Measurements from ENCODE around the gene ERC1. TPM values are rescaled to one million over a fixed set of nuclear protein-coding genes. Genes with fewer than 3 reads are reported as not detected.

ERC1 gene
- total RNA-seq, 1 experiment from 2014 or later, result 40.4 TPM

- POLR2A ChIA-PET, result no interaction called here
These were observed 53.2 kb downstream of the ERC1 start for GRCh38 chr12:1044199-1044598.

GRCh38 chr12:1044696-1045095, 53.7 kb downstream of the ERC1 start:
- CTCF ChIA-PET, result no interaction called here
- no peak for ATAC-seq
- H3K4me3 ChIP-seq (ENCODE audit: low read depth in 2 of 2, low read length in 2 of 2), result no peak overlapping the region

More at GRCh38 chr12:1044199-1044598, 53.2 kb downstream of the ERC1 start:
- no TSS peak for BruUV-seq (replicated peaks)
- DNase-seq (ENCODE audit: low read depth, low spot score) (no peak), ATAC-seq (no peak)
- no peak overlapping the region for H3K27ac ChIP-seq (ENCODE audit: low read length)
- in situ Hi-C loops (cut with HindIII; ENCODE audit: low pct_unique_long_range_greater_than_20kb, low sequenced_read_pairs) (no loop called here), intact Hi-C loops (cut with micrococcal nuclease; ENCODE audit: unreplicated experiment) (no loop called here)
- H3K4me3 ChIP-seq (ENCODE audit: low read depth in 2 of 2, low read length in 2 of 2), result no peak overlapping the region
- H3K36me3 ChIP-seq (ENCODE audit: control insufficient read depth, insufficient read depth, low read length), result no peaks in the 10 kb centered on the region; the same call in 1 of the 2 replicates
- no peaks in the 10 kb centered on the region for H3K9me3 ChIP-seq (ENCODE audit: control insufficient read depth, insufficient read depth, low read depth, low read length)
- H3K27me3 ChIP-seq (ENCODE audit: control insufficient read depth, insufficient read depth, low read length), result no peaks in the 10 kb centered on the region
- TF ChIP-seq CTCF (IDR thresholded peaks at IDR 0.05), result no peak
- TF ChIP-seq POLR2AphosphoS5 (IDR thresholded peaks at IDR 0.05; ENCODE audit: low read depth, low read length), result no peak
- TF ChIP-seq REST (IDR thresholded peaks at IDR 0.05; ENCODE audit: insufficient read depth in 1 of 2, low read depth in 2 of 2, low read length in 1 of 2), result no peak
- no peak for TF ChIP-seq SIN3A (IDR thresholded peaks at IDR 0.05; ENCODE audit: borderline replicate concordance, insufficient read depth, low read depth, low read length)
- TF ChIP-seq TCF7L2 (IDR thresholded peaks at IDR 0.05; ENCODE audit: low read depth, low read length), result no peak
- CTCF ChIA-PET, result no interaction called here
- H3K4me1 ChIP-seq (ENCODE audit: control insufficient read depth, insufficient read depth, low read length), result peaks cover 6% of the 10 kb centered on the region; the same call in 1 of the 2 replicates

More at GRCh38 chr12:1044696-1045095, 53.7 kb downstream of the ERC1 start:
- no peak for DNase-seq (ENCODE audit: low read depth, low spot score)
- no peaks in the 10 kb centered on the region for H3K9me3 ChIP-seq (ENCODE audit: control insufficient read depth, insufficient read depth, low read depth, low read length)
- in situ Hi-C loops (cut with HindIII; ENCODE audit: low pct_unique_long_range_greater_than_20kb, low sequenced_read_pairs), result no loop called here
- no peak overlapping the region for H3K27ac ChIP-seq (ENCODE audit: low read length)
- intact Hi-C loops (cut with micrococcal nuclease; ENCODE audit: unreplicated experiment), result no loop called here
- no peaks in the 10 kb centered on the region for H3K27me3 ChIP-seq (ENCODE audit: control insufficient read depth, insufficient read depth, low read length)
- POLR2A ChIA-PET, result no interaction called here
- BruUV-seq (replicated peaks), result no TSS peak
- H3K4me1 ChIP-seq (ENCODE audit: control insufficient read depth, insufficient read depth, low read length), result peaks cover 6% of the 10 kb centered on the region; the same call in 1 of the 2 replicates
- TF ChIP-seq REST (IDR thresholded peaks at IDR 0.05; ENCODE audit: insufficient read depth in 1 of 2, low read depth in 2 of 2, low read length in 1 of 2) (no peak), SIN3A (IDR thresholded peaks at IDR 0.05; ENCODE audit: borderline replicate concordance, insufficient read depth, low read depth, low read length) (no peak)
- H3K36me3 ChIP-seq (ENCODE audit: control insufficient read depth, insufficient read depth, low read length), result no peaks in the 10 kb centered on the region; the same call in 1 of the 2 replicates
